Neutrophil (primary cell): ENCODE data around the gene TMEM50B.

Experiments
- H3K27ac ChIP-seq: fragments of 200-600 bp; sonication (generic); 2 replicates; pipeline ENCODE4 v1.5.1; 2016; ENCODE audit warnings: mild to moderate bottlenecking, moderate library complexity
- H3K27me3 ChIP-seq: fragments of 200-600 bp; sonication (generic); 2 replicates; pipeline ENCODE4 v1.6.0; 2016; ENCODE audit warnings: mild to moderate bottlenecking
- H3K36me3 ChIP-seq: fragments of 200-600 bp; sonication (generic); 2 replicates; pipeline ENCODE4 v1.5.1; 2017
- H3K4me1 ChIP-seq, 2 experiments: fragments of 200-600 bp in 1 of 2; sonication (generic) in 1 of 2; 1 replicate in 1 of 2; 2 replicates in 1 of 2; pipeline versions ENCODE4 v1.5.1 to v1.6.1; 2013 to 2016; ENCODE audit warnings: low read depth in 1 of 2, low read length in 1 of 2, mild to moderate bottlenecking in 1 of 2, moderate library complexity in 1 of 2; ENCODE audit not compliant: control insufficient read depth in 1 of 2, insufficient read depth in 1 of 2
- H3K4me3 ChIP-seq, 2 experiments: fragments of 200-600 bp in 1 of 2; sonication (generic) in 1 of 2; 1 replicate in 1 of 2; 2 replicates in 1 of 2; pipeline ENCODE4 v1.5.1; 2013 to 2016; ENCODE audit warnings: low read depth in 1 of 2, low read length in 1 of 2, mild to moderate bottlenecking in 1 of 2, moderate library complexity in 1 of 2
- H3K9me3 ChIP-seq: fragments of 200-600 bp; sonication (generic); 2 replicates; pipeline ENCODE4 v1.5.1; 2016
- CTCF ChIP-seq: fragments of 200-600 bp; sonication (generic); IDR thresholded peaks from 2 replicates; pipeline ENCODE4 v1.5.1; 2016; ENCODE audit warnings: antibody characterized with exemption

Gene TMEM50B

GRCh38 chr21:33406493-33406892, 73.3 kb downstream of the TMEM50B start:
- Histone ChIP-seq H3K9me3 (no peaks in the 10 kb centered on the region), H3K36me3 (peaks cover 51% of the 10 kb centered on the region), H3K4me1 (peaks cover 79 to 80% of the 10 kb centered on the region in 2 experiments), H3K27ac (peak overlapping the region; percentile 100), H3K4me3 (peak overlapping the region; percentile 93 to 100), H3K27me3 (no peaks in the 10 kb centered on the region)
- no peak for TF ChIP-seq CTCF

GRCh38 chr21:33403786-33404585, 75.8 kb downstream of the TMEM50B start:
- Histone ChIP-seq H3K27ac (peak overlapping the region; percentile 100), H3K9me3 (no peaks in the 10 kb centered on the region), H3K4me3 (peak overlapping the region; percentile 93 to 100), H3K36me3 (peaks cover 36% of the 10 kb centered on the region), H3K4me1 (peaks cover 80 to 82% of the 10 kb centered on the region in 2 experiments), H3K27me3 (no peaks in the 10 kb centered on the region)
- TF ChIP-seq CTCF: peak; percentile 28

- no peaks in the 10 kb centered on the region for H3K27me3 ChIP-seq
- peak within 1 kb of the TSS; percentile 93 to 100 for H3K4me3 ChIP-seq
- H3K27ac ChIP-seq: peak within 1 kb of the TSS; percentile 100
- H3K4me1 ChIP-seq: peaks cover 81 to 82% of the 10 kb centered on the region in 2 experiments
- H3K36me3 ChIP-seq: peaks cover 30% of the 10 kb centered on the region
- no peaks in the 10 kb centered on the region for H3K9me3 ChIP-seq
- TF ChIP-seq CTCF: no peak
These were observed 76.5 kb downstream of the TMEM50B start, which contains the start of gene IFNGR2 for GRCh38 chr21:33403128-33403785. IFNGR2 (plus strand) TSS chr21:33403413; CDS start chr21:33403544, 131 bp downstream.

- Histone ChIP-seq H3K9me3 (no peaks in the 10 kb centered on the region), H3K4me1 (peaks cover 81 to 84% of the 10 kb centered on the region in 2 experiments), H3K27ac (peak overlapping the region; percentile 100), H3K4me3 (peak overlapping the region; percentile 75 to 100), H3K36me3 (peaks cover 21% of the 10 kb centered on the region), H3K27me3 (no peaks in the 10 kb centered on the region)
- TF ChIP-seq CTCF: peak; percentile 4
These were observed 77.5 kb downstream of the TMEM50B start for GRCh38 chr21:33402001-33402979.

GRCh38 chr21:33401630-33401992, 78.2 kb downstream of the TMEM50B start:
- no peaks in the 10 kb centered on the region for H3K9me3 ChIP-seq
- peaks cover 81 to 84% of the 10 kb centered on the region in 2 experiments for H3K4me1 ChIP-seq

More at GRCh38 chr21:33401630-33401992, 78.2 kb downstream of the TMEM50B start:
- Histone ChIP-seq H3K27me3 (no peaks in the 10 kb centered on the region), H3K27ac (peak overlapping the region; percentile 100), H3K4me3 (peak overlapping the region; percentile 75 to 100), H3K36me3 (peaks cover 14% of the 10 kb centered on the region)
- TF ChIP-seq CTCF: no peak
